ENCODE data around the gene ELMO1.

ELMO1 gene

GRCh38 chr7:37083311-37084096 is 365.2 kb downstream of the ELMO1 start:
- DNase-seq, result no peak

DNA sequence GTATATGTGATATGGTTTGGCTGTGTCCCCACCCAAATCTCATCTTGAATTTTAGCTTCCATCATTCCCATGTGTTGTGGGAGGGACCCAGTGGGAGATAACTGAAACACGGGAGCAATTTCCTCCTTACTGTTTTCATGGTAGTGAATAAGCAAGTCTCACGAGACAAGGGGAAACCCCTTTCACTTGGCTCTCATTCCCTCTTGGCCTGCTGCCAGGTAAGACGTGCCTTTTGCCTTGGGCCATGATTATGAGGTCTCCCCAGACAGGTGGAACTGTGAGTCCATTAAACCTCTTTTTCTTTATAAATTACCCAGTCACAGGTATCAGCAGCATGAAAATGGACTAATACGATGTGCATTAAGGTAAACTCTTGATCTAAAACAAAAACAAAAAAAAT is 367.2 kb downstream of the ELMO1 start:
- peak; percentile 42 to 46 for DNase-seq

GRCh38 chr7:37079420-37079819 is 369.2 kb downstream of the ELMO1 start:
- DNase-seq, result no peak

DNA sequence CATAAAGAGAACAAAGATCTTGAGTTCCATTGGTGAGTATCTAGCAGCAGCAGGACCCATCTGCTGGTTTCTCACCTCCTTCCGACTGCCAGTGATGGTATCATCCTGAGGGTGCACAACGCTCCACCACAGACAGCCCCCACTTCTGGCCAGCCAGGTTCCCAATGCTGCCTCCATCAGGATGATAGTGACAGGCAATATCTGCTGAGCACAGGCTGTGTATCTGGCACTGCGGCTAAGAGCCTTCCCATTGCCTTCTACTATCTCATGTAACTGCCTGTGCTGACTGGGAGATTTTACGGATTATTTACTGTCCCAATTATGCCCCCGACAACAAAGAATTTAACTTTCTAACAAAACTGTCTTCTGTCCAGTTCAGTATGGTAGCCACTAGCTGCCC is 372.0 kb downstream of the ELMO1 start:
- DNase-seq, result no peak

- no peak for DNase-seq
Observed at GRCh38 chr7:37074370-37074769, 374.3 kb downstream of the ELMO1 start.

- no peak for DNase-seq
Observed at GRCh38 chr7:37071124-37071523, 377.5 kb downstream of the ELMO1 start.

DNA sequence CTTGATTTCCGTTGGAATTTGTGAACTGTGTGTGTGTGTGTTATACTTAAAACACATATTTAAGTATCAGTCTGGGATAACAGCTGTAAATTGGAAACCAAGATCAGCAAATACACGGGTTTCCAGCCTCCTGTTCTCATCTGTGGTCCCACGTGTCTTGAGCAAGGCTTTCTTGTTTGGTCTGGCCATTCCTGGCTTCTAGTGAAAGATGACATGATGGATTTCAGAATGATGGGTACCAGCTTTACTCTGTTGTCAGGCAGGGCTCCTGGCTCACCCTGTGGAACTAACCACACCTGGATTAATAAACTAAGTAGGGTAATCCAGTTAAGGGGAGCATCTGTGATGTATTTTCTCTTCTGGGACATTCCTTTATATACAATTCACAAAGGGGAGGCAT is 378.2 kb downstream of the ELMO1 start:
- no peak for DNase-seq

GRCh38 chr7:37070031-37070430 is 378.6 kb downstream of the ELMO1 start:
- no peak for DNase-seq

- DNase-seq, result no peak
Observed at GRCh38 chr7:37069336-37069735, 379.3 kb downstream of the ELMO1 start.

GRCh38 chr7:37068902-37069301 is 379.8 kb downstream of the ELMO1 start:
- no peak for DNase-seq

DNA sequence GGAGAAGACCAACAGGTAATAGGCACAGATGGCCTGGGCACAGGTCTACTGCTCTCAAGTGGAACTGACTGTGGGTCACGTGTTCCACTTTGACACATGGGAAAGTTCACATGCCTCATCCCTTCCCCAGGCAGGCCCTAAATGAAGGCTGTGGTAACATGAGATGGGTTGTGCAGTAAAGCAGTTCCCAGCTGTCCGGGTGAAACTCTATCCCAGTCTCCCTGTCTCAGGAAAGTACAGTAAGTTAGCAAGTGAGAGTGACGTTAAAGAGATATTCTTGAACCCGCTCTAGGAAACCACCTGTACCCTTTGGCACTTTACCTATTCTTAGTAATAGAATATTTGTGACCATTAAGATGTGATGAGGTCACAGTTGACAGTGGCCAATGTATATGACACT is 380.6 kb downstream of the ELMO1 start:
- no peak for DNase-seq

DNA sequence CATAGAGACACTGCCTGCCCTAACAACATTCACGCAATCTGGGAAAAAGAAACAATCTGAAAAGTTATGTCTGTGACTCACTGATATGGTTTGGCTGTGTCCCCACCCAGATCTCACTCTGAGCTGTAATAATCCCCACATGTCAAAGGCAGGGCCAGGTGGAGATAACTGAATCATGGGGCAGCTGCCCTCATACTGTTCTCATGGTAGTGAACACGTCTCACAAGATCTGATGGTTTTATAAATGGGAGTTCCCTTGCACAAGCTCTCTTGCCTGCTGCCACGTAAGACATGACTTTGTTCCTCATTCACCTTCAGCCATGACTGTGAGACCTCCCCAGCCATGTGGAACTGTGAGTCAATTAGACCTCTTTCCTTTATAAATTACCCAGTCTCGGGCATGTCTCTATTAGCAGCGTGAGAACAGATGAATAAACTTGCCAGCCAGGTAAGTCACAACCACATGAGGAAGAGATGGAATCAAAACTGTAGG is 382.8 kb downstream of the ELMO1 start:
- DNase-seq, result peak; percentile 57 to 62

DNA sequence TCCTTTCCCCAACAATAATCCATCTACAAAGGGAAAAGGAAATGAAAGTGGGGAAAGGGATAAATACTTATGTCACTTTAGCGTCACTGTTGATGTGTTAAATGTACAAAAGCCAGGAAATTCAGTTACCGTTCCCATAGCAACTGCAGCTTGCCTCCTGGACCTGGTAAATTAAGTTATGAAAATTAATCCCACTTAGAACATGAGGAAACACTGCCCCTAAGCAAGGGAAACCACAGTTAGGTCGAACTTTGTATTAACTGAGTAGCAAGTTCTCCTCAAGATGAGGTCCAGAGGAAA is 386.2 kb downstream of the ELMO1 start:
- no peak for DNase-seq

DNA sequence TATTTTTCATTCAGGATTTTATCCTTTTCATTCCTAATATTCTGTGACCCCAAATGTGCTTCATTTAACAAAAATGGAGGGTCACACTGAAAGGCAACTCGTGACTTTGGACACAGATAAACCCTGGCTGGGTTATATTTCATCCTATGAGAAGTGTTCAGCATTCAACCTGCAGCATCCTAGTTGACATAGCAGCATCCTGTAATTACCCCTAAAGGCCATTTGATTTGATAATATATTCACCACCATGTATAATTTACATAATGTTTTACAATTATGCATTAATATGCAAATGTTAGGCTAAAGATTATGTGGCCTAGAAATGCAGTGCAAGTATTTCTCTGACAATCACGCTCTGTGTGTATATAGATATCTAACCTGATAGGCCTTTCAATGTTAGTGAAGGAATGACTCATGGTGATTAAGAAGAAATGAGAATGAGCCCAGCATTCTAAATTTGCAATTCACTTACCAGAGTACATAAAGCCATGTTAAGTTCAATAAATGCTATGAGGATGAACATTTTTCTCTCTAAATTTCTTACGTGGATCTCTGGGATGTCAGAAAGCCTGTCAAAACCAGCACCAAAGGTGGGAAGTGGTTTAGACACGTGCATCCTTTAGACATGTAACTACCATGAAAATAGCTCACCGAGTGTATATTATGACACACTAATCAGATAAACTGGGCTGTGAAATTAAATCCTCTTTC is 386.7 kb downstream of the ELMO1 start:
- DNase-seq, result no peak

- DNase-seq, result no peak
Observed at GRCh38 chr7:37056234-37056912, 392.3 kb downstream of the ELMO1 start.

DNA sequence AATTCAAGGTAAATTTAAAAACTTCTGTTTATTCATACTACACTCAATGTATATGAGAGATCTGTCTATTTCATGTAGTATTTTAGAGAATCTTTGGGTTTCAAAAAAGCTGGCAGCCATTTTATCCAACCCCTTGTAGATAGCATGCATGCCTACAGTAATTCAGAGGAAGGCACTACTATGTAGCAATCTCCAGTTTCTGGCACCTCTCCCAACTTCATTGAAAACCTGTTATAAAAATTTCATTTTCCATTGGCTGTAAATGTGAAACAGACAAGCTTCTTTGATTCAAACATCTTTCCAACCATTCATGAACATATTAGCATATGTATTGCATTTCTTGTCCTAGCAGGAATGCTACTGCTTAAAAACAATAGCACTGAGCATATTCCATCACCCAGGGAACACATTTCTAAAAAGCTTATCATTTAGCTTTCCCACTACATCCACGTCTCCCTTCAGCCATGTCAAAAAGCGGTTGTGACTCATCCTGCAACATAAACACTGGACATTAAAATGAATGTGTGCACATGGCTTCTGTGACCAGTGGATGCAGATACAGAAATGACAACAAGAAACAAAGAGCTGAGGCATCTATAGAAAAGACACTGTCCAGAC is 393.9 kb downstream of the ELMO1 start:
- DNase-seq, result no peak

- no peak for DNase-seq
Observed at GRCh38 chr7:37052705-37053104, 396.0 kb downstream of the ELMO1 start.

GRCh38 chr7:37050801-37051200 is 397.9 kb downstream of the ELMO1 start:
- DNase-seq, result no peak

GRCh38 chr7:37048674-37049073 is 400.0 kb downstream of the ELMO1 start:
- DNase-seq, result no peak

GRCh38 chr7:37047260-37047659 is 401.4 kb downstream of the ELMO1 start:
- DNase-seq, result no peak

GRCh38 chr7:37046531-37047079 is 402.1 kb downstream of the ELMO1 start:
- no peak for DNase-seq

DNA sequence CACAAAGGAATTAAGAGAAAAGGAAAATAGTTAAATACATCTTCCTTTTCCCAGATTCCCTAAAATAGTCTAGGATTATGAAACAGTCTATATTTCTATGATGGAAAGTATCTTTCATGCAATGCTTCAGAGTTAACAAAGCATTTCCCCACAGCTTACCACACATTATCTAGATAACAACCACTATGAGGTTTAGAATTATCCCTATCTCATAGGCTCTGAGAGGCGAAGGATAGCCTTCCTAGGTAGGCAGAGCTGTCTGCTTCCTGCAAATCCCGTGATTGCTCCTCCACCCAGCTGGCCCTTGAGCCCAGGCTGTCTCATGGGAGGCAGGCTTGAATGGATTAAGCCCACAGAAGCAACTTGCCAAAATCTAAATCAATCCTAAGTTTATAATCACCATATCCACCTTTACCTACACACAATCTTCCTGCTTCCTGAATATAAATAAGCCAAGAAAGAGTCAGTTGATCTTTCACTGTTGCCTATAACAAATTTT is 402.9 kb downstream of the ELMO1 start:
- no peak for DNase-seq

- no peak for DNase-seq
Observed at GRCh38 chr7:37041461-37041860, 407.2 kb downstream of the ELMO1 start.
